ENCODE measurements around the gene MACROD2. TPM values are rescaled to one million over a fixed set of nuclear protein-coding genes. Genes with fewer than 3 reads are reported as not detected.

MACROD2 gene
- total and polyA plus RNA-seq, 2 of the 4 experiments (the other 2 are of a cell fraction), result not detected

- intact Hi-C loops (cut with micrococcal nuclease) (no loop called here), dilution Hi-C loops (cut with HindIII; ENCODE audit: low sequenced_read_pairs, unreplicated experiment) (no loop called here), in situ Hi-C loops (cut with MboI; ENCODE audit: low sequenced_read_pairs) (no loop called here)
- TF ChIP-seq BHLHE40 (IDR thresholded peaks at IDR 0.05; ENCODE audit: low read depth, low read length) (no peak), POLR2A (IDR thresholded peaks at IDR 0.05; ENCODE audit: low read depth, low read length) (no peak), RCOR1 (IDR thresholded peaks at IDR 0.05; ENCODE audit: insufficient replicate concordance, low read length) (no peak), FOS (IDR thresholded peaks at IDR 0.05; ENCODE audit: low read depth, low read length) (no peak), MAZ (IDR thresholded peaks at IDR 0.05; ENCODE audit: borderline replicate concordance, low read depth, low read length) (no peak), MXI1 (IDR thresholded peaks at IDR 0.05; ENCODE audit: borderline replicate concordance, low read depth, low read length) (no peak), SMC3 (IDR thresholded peaks at IDR 0.05; ENCODE audit: low read depth, low read length) (no peak), USF2 (IDR thresholded peaks at IDR 0.05; ENCODE audit: low read depth, low read length) (no peak), NFE2L2 (IDR thresholded peaks at IDR 0.05; ENCODE audit: low read depth, low read length) (no peak), MAFK (IDR thresholded peaks at IDR 0.05; ENCODE audit: low read depth, low read length) (no peak)
- CTCF ChIA-PET, result no interaction called here
- Histone ChIP-seq H3K79me1 (ENCODE audit: low read depth in 1 of 2, low read length in 2 of 2) (no peaks in the 10 kb centered on the region), H4K5ac (ENCODE audit: low read depth, low read length) (no peak overlapping the region), H2BK15ac (ENCODE audit: low read depth, low read length) (no peak overlapping the region), H2AK5ac (ENCODE audit: low read depth, low read length) (no peak overlapping the region), H3K36me3 (ENCODE audit: control insufficient read depth, insufficient read depth, low read length) (no peaks in the 10 kb centered on the region), H2AFZ (replicated peaks; ENCODE audit: low read length, poor library complexity) (no peak overlapping the region), H3K27me3 (ENCODE audit: control insufficient read depth, insufficient read depth, low read length) (no peaks in the 10 kb centered on the region), H3K4me2 (ENCODE audit: low read depth, low read length) (no peak overlapping the region), H3K56ac (ENCODE audit: extremely low read depth, insufficient read depth, low read length) (no peak overlapping the region), H3K9ac (ENCODE audit: low read depth, low read length) (no peak overlapping the region), H3K4ac (ENCODE audit: low read depth, low read length) (no peak overlapping the region), H2BK120ac (ENCODE audit: low read depth, low read length) (no peak overlapping the region), H3K18ac (ENCODE audit: low read depth, low read length) (no peak overlapping the region), H3K9me3 (ENCODE audit: control insufficient read depth, insufficient read depth, low read length) (peaks cover 4% of the 10 kb centered on the region; the same call in 1 of the 2 replicates), H2AK9ac (replicated peaks; ENCODE audit: low read depth, low read length, poor library complexity) (no peak overlapping the region), H2BK5ac (ENCODE audit: low read depth, low read length, poor library complexity, severe bottlenecking) (no peak overlapping the region), H3K4me1 (ENCODE audit: control insufficient read depth, insufficient read depth, low read length) (no peaks in the 10 kb centered on the region), H3K9me1 (ENCODE audit: insufficient read depth, low read length) (no peaks in the 10 kb centered on the region), H3K23ac (ENCODE audit: low read depth, low read length) (no peak overlapping the region), H4K20me1 (ENCODE audit: insufficient read depth, low read length) (no peaks in the 10 kb centered on the region), H4K91ac (ENCODE audit: insufficient read depth, low read depth, low read length) (no peak overlapping the region), H3K4me3 (ENCODE audit: insufficient read depth, low read depth, low read length) (no peak overlapping the region), H3K14ac (replicated peaks; ENCODE audit: low read depth, low read length) (no peak overlapping the region), H2BK20ac (ENCODE audit: low read depth, low read length) (no peak overlapping the region), H4K8ac (ENCODE audit: low read depth in 2 of 2, low read length in 2 of 2) (no peak overlapping the region), H3K27ac (ENCODE audit: insufficient read depth, low read length) (no peak overlapping the region)
- DNase-seq (no peak), ATAC-seq (ENCODE audit: low read depth) (no peak)
- BruUV-seq (replicated peaks), result no TSS peak
- POLR2A ChIA-PET (ENCODE audit: unreplicated experiment), result no interaction called here
- no CpG with 5 or more reads among the region's 2 CpGs for WGBS, 2 experiments (ENCODE audit: extremely low coverage in 2 of 2, insufficient read length in 1 of 2)
These were observed 1549.4 kb downstream of the MACROD2 start for GRCh38 chr20:15544742-15545141.

Data from IMR-90 (cell line).